NT2/D1 (cell line): ENCODE data around the gene CKAP4.

ENCODE experiments used
- DNase-seq: peaks from one replicate; pipeline ENCODE4 v3.0.0-alpha.2; 2011; ENCODE audit warnings: low read depth, low spot score
- H3K27me3 ChIP-seq: 2 replicates; pipeline ENCODE4 v1.6.0; 2011; ENCODE audit warnings: mild to moderate bottlenecking; ENCODE audit not compliant: insufficient read length, insufficient read depth
- H3K36me3 ChIP-seq: 2 replicates; pipeline ENCODE4 v1.6.1; 2011; ENCODE audit warnings: mild to moderate bottlenecking, low read length, mixed read lengths; ENCODE audit not compliant: insufficient read depth, insufficient read length
- H3K4me1 ChIP-seq: 2 replicates; pipeline ENCODE4 v1.5.1; 2011; ENCODE audit not compliant: insufficient read depth, insufficient read length
- H3K4me3 ChIP-seq: 2 replicates; pipeline ENCODE4 v1.5.1; 2011; ENCODE audit warnings: low read depth; ENCODE audit not compliant: insufficient read length
- H3K9ac ChIP-seq: 2 replicates; pipeline ENCODE4 v1.6.0; 2011; ENCODE audit warnings: low read depth; ENCODE audit not compliant: insufficient read length
- H3K9me3 ChIP-seq: 2 replicates; pipeline ENCODE4 v1.5.1; 2011; ENCODE audit warnings: mild to moderate bottlenecking, low read length; ENCODE audit not compliant: insufficient read depth
- SUZ12 ChIP-seq: IDR thresholded peaks from 2 replicates; pipeline ENCODE4 v1.6.1; 2011; ENCODE audit not compliant: insufficient read length, insufficient read depth; ENCODE audit errors: extremely low read depth
- YY1 ChIP-seq: IDR thresholded peaks from 2 replicates; pipeline ENCODE4 v1.6.1; 2011; ENCODE audit not compliant: insufficient read length, insufficient read depth
- ZNF274 ChIP-seq: IDR thresholded peaks from 2 replicates; pipeline ENCODE4 v1.6.1; 2011; ENCODE audit warnings: mild to moderate bottlenecking, low read depth, low read length

CKAP4 gene

DNA sequence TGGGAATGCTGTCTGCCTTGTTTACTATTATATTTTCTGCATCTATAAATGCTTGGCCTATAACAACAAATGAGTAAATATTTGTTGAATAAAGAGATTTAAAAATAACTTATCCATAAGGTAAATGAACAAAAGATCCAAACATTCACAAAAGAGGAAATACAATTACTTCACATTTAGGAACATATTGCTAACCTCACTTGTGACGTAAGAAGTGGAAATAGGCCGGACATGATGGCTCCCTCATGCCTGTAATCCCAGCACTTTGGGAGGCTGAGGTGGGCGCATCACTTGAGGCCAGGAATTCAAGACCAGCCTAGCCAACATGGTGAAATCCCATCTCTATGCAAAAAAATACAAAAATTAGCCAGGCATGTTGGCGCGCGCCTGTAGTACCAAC is 25.7 kb upstream of the CKAP4 start:
- TF ChIP-seq SUZ12 (no peak), YY1 (no peak), ZNF274 (no peak)
- Histone ChIP-seq H3K4me3 (no peak overlapping the region), H3K36me3 (no peaks in the 10 kb centered on the region), H3K9ac (no peak overlapping the region), H3K9me3 (no peaks in the 10 kb centered on the region), H3K27me3 (no peaks in the 10 kb centered on the region), H3K4me1 (peaks cover 2% of the 10 kb centered on the region)
- DNase-seq: no peak

DNA sequence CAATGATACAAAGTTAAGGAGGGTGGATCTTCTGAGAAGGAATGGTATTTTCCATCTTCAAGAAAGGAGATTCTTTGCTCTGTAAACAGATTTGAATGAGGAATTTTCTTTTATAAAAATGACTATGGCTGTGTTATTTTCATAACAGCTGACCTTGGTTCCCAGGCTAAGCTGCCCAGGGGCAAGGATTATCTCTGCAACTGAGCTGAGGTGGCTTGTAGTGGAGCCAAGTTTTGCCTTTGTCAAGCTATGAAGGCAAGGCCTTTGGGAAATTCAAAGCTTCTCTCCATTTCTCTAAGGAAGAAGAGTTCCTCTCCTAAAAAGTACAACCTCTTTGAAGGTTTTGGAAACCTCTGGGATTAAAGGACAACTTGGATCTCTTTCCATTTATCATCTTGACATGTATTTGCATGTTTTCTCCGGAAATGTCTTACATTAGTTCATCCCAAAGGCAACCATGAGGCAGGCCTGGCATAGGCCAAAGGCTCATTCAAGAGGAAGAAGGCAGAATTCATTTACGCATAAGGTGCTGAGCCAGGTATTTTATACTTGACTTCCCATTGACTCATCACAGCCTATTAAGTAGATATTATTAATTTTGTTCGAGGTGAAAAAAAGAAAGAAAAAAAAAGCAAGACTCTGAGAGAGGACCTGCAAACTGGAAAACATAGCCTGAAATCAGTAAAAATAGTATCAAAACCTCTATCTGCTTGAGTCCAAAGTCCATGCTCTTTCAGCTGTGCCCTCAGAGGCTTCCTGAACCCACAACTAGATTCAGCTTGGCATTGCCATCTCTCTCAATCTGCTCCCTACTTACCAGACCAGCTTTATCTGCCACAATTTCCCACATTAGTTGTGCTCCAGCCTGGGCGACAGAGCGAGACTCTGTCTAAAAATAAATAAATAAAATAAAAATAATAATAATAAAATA is 24.0 kb upstream of the CKAP4 start:
- no peaks in the 10 kb centered on the region for H3K9me3 ChIP-seq
- no peak overlapping the region for H3K4me3 ChIP-seq
- H3K36me3 ChIP-seq: no peaks in the 10 kb centered on the region
- no peak for DNase-seq
- H3K9ac ChIP-seq: no peak overlapping the region
- no peaks in the 10 kb centered on the region for H3K27me3 ChIP-seq
- TF ChIP-seq SUZ12: no peak
- TF ChIP-seq YY1: no peak
- no peak for TF ChIP-seq ZNF274
- H3K4me1 ChIP-seq: peaks cover 2% of the 10 kb centered on the region

DNA sequence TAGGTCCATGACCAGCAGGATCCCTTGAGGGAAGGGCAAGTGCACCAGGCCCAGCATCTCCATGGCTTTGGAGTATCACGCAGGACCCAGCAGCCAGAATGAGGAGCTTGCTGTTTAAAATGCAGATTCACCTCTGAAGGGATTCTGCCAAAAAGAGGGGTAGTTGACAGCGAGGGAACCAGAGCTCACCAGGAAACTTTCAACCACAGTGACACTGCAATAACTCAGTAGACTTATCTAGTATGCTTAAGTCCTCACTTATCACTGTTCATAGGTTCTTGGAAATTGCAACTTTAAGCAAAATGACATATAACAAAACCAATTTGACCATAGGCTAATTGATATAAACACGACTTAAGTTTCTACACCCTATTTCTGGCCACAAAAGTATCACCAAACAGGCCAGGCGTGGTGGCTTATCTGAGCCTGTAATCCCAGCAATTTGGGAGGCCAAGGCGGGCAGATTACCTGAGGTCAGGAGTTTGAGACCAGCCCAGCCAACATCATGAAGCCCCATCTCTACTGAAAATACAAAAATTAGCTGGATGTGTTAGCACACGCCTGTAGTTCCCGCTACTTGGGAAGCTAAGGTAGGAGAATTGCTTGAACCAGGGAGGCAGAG is 21.4 kb upstream of the CKAP4 start:
- TF ChIP-seq YY1 (no peak), ZNF274 (no peak), SUZ12 (no peak)
- H3K36me3 ChIP-seq: no peaks in the 10 kb centered on the region
- peaks cover 1% of the 10 kb centered on the region for H3K4me1 ChIP-seq
- no peaks in the 10 kb centered on the region for H3K27me3 ChIP-seq
- no peaks in the 10 kb centered on the region for H3K9me3 ChIP-seq
- no peak for DNase-seq
- H3K9ac ChIP-seq: no peak overlapping the region
- no peak overlapping the region for H3K4me3 ChIP-seq

DNA sequence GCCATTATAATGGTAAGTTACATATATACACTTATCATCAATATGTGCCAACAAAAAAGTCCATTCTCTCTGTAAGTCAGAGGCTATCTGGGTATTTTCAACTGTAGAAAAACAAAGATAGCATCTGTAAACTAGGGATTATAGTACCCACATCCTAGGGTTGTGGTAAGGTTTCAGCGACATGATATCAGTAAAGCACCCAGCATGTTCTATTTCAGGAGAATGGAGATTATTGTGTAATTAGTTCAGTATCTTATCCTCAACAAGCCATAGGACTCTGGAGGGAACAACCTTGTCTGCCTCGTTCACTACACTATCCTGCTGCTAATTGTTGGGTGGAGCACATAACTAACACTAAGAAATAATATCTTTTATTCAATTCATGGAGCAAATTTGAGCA is 19.7 kb upstream of the CKAP4 start:
- no peak for TF ChIP-seq ZNF274
- TF ChIP-seq SUZ12: no peak
- TF ChIP-seq YY1: no peak
- Histone ChIP-seq H3K9me3 (no peaks in the 10 kb centered on the region), H3K4me3 (no peak overlapping the region), H3K9ac (no peak overlapping the region), H3K27me3 (no peaks in the 10 kb centered on the region), H3K4me1 (no peaks in the 10 kb centered on the region), H3K36me3 (no peaks in the 10 kb centered on the region)
- no peak for DNase-seq

DNA sequence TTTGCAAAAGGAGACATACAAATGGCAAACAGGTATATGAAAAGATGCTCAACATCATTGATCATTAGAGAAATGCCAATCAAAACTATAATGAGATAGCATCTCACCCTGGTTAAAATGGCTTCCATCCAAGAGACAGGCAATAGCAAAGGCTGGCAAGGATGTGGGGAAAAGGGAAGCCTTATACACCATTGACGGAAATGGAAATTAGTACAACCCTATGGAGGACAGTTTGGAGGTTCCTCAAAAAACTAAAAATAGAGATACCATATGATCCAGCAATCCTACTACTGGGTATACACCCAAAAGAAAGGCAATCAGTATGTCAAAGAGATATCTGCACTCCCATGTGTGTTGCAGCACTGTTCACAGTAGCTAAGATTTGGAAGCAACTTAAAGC is 17.3 kb upstream of the CKAP4 start:
- H3K27me3 ChIP-seq: no peaks in the 10 kb centered on the region
- H3K4me3 ChIP-seq: no peak overlapping the region
- no peak for DNase-seq
- no peak overlapping the region for H3K9ac ChIP-seq
- H3K9me3 ChIP-seq: no peaks in the 10 kb centered on the region
- TF ChIP-seq SUZ12 (no peak), YY1 (no peak), ZNF274 (no peak)
- H3K4me1 ChIP-seq: no peaks in the 10 kb centered on the region
- no peaks in the 10 kb centered on the region for H3K36me3 ChIP-seq

DNA sequence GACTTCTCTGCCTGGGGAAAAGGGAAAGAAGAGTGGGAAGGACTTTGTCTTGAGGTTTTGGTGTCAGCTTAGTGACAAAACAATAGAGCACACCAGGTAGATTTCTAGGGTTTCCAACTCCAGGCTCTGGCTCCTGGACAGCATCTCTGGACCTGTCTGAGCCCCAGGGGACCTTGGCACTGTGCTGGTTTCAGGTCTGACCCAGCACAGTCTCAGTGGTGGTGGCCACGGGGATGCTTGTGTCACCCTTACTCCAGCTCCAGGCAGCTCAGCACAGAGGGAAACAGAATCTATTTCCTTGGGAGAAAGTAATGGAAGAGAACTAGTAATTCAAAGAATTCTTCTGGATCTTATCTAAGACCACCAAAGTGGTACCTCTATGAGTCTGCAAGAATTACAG is 11.1 kb upstream of the CKAP4 start:
- H3K9ac ChIP-seq: no peak overlapping the region
- H3K4me1 ChIP-seq: peaks cover 2% of the 10 kb centered on the region
- TF ChIP-seq ZNF274: no peak
- TF ChIP-seq YY1: no peak
- TF ChIP-seq SUZ12: no peak
- no peak overlapping the region for H3K4me3 ChIP-seq
- H3K27me3 ChIP-seq: no peaks in the 10 kb centered on the region
- no peaks in the 10 kb centered on the region for H3K36me3 ChIP-seq
- DNase-seq: no peak
- no peaks in the 10 kb centered on the region for H3K9me3 ChIP-seq

DNA sequence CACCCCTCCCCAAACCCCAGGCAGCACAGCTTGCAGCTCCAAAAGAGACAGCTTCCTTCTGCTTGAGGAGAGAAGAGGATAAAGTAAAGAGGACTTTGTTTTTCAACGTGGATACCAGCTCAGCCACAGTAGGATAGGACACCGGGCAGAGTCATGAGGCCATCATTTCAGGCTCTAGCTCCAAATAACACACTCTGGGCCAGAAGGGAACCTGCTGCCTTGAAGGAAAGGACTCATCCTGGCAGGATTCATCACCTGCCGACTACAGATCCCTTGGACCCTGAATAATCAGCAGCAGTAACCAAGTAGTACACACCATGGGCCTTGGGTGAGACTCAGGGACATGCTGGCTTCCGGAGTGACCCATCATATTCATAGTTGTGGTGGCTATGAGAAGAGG is 10.4 kb upstream of the CKAP4 start:
- Histone ChIP-seq H3K4me1 (peaks cover 2% of the 10 kb centered on the region), H3K36me3 (no peaks in the 10 kb centered on the region), H3K9ac (no peak overlapping the region), H3K4me3 (no peak overlapping the region), H3K27me3 (no peaks in the 10 kb centered on the region), H3K9me3 (no peaks in the 10 kb centered on the region)
- no peak for DNase-seq
- TF ChIP-seq SUZ12: no peak
- no peak for TF ChIP-seq ZNF274
- TF ChIP-seq YY1: no peak
